ENCODE measurements around the gene AIRE. TPM values are rescaled to one million over a fixed set of nuclear protein-coding genes. Genes with fewer than 3 reads are reported as not detected.

AIRE gene
- total and polyA plus RNA-seq, 2 of the 13 experiments (the other 11 are each of a cell fraction or from before 2014, with no cell fraction given) = not detected

GRCh38 chr21:44295163-44295573 lies 9.5 kb downstream of the AIRE start:
- Histone ChIP-seq H4K20me1 (ENCODE audit: insufficient read depth, low read length) (no peaks in the 10 kb centered on the region), H3K36me3 (replicated peaks in 1 of 2; ENCODE audit: control insufficient read depth in 1 of 2, insufficient read depth in 2 of 2, low read length in 2 of 2) (no peaks in the 10 kb centered on the region), H3K27ac (ENCODE audit: extremely low read length, insufficient read depth, low read length) (no peak overlapping the region), H3K9ac (ENCODE audit: insufficient read depth, low read depth, low read length) (no peak overlapping the region), H3K4me3 (replicated peaks in 1 of 3; ENCODE audit: insufficient read depth in 1 of 3, low read depth in 2 of 3, low read length in 3 of 3) (peak overlapping the region in 1 of 3 experiments; percentile 61; a peak in 1 of 6 replicates), H3K4me1 (ENCODE audit: insufficient read depth, low read length) (peaks cover 43% of the 10 kb centered on the region), H2AFZ (ENCODE audit: low read length) (no peak overlapping the region), H3K27me3 (ENCODE audit: control insufficient read depth in 1 of 2, insufficient read depth in 2 of 2, low read length in 2 of 2) (peaks cover 11 to 45% of the 10 kb centered on the region in 2 experiments), H3K9me3 (ENCODE audit: low read length) (no peaks in the 10 kb centered on the region), H3K4me2 (ENCODE audit: low read depth, low read length) (peak overlapping the region; percentile 67), H3K79me2 (ENCODE audit: insufficient read depth, low read length) (no peaks in the 10 kb centered on the region)
- ATAC-seq (peak; percentile 1), FAIRE-seq (no peak), DNase-seq (ENCODE audit: low spot score) (no peak)
- intact Hi-C loops (cut with micrococcal nuclease; ENCODE audit: unreplicated experiment) = no loop called here
- no TSS peak for BruUV-seq (replicated peaks)
- WGBS (ENCODE audit: low lambda C conversion rate) = 0% methylated on average over 1 of the region's 14 CpGs
- in situ Hi-C loops (cut with HindIII; ENCODE audit: extremely low pct_ligation_motif_present, low pct_unique_long_range_greater_than_20kb) = no loop called here
- ChIA-PET CTCF (ENCODE audit: low intra/inter-chr PET ratio, low total read pairs) (no interaction called here), POLR2A (no interaction called here)
- TF ChIP-seq ZNF576 (CRISPR knock-in tag; IDR thresholded peaks at IDR 0.05) (no peak), ZNF687 (CRISPR knock-in tag; IDR thresholded peaks at IDR 0.05) (peak; percentile 49), ZNF761 (CRISPR knock-in tag; conservative IDR thresholded peaks at IDR 0.05) (no peak), GMEB1 (CRISPR knock-in tag; IDR thresholded peaks at IDR 0.05; ENCODE audit: borderline replicate concordance) (no peak), LBX2 (CRISPR knock-in tag; IDR thresholded peaks at IDR 0.05; ENCODE audit: borderline replicate concordance) (no peak), KDM5B (CRISPR knock-in tag; IDR thresholded peaks at IDR 0.05; ENCODE audit: borderline replicate concordance) (peak; percentile 24; the same call in 1 of the 2 replicates), ZNF691 (CRISPR knock-in tag; IDR thresholded peaks at IDR 0.05; ENCODE audit: borderline replicate concordance, low read depth) (no peak), SYNCRIP (IDR thresholded peaks at IDR 0.05; ENCODE audit: insufficient read depth, low read depth, low read length) (no peak), FOXO1 (CRISPR knock-in tag; IDR thresholded peaks at IDR 0.05) (no peak), NRL (CRISPR knock-in tag; IDR thresholded peaks at IDR 0.05; ENCODE audit: borderline replicate concordance) (no peak), ETS1 (CRISPR knock-in tag; IDR thresholded peaks at IDR 0.05) (no peak), SRSF9 (IDR thresholded peaks at IDR 0.05; ENCODE audit: borderline replicate concordance, insufficient read depth, low read depth, low read length, poor library complexity, severe bottlenecking) (no peak), EEA1 (CRISPR knock-in tag; IDR thresholded peaks at IDR 0.05; ENCODE audit: borderline replicate concordance) (no peak), ZNF460 (CRISPR knock-in tag; IDR thresholded peaks at IDR 0.05; ENCODE audit: borderline replicate concordance) (no peak), SAP130 (CRISPR knock-in tag; IDR thresholded peaks at IDR 0.05; ENCODE audit: low read depth) (0 out of 2 replicates have a peak, but pooled peaks have one; percentile 8)

Data from HepG2 (cell line).